RCC 7860 (cell line): Measurements from ENCODE around the gene ABLIM2.
"Not testable (repeated sequence)": the region's sequence is repeated elsewhere in the genome, so short reads cannot be mapped to it uniquely, and the experiment has no call there.

Experiments used
- DNase-seq: peaks from one replicate; pipeline ENCODE4 v3.0.0-alpha.2; 2015; ENCODE audit warnings: low spot score
- FAIRE-seq: peaks from 2 replicates; lab custom pipeline; 2012; peaks lifted over from hg19 to GRCh38; lab: Jason Lieb, UNC

ABLIM2 gene

GRCh38 chr4:7955393-7955792, 203.2 kb downstream of the ABLIM2 start:
- no peak for FAIRE-seq
- no peak for DNase-seq

GRCh38 chr4:7952615-7953014, 206.0 kb downstream of the ABLIM2 start:
- DNase-seq (no peak), FAIRE-seq (no peak)

- FAIRE-seq (no peak), DNase-seq (no peak)
Measured at GRCh38 chr4:7950301-7951092, 208.1 kb downstream of the ABLIM2 start.

GRCh38 chr4:7949759-7950158, 208.9 kb downstream of the ABLIM2 start:
- FAIRE-seq (no peak), DNase-seq (no peak)

- FAIRE-seq (no peak), DNase-seq (no peak)
Measured at GRCh38 chr4:7947927-7948326, 210.7 kb downstream of the ABLIM2 start.

- DNase-seq (no peak), FAIRE-seq (no peak)
Measured at GRCh38 chr4:7945709-7946380, 212.8 kb downstream of the ABLIM2 start.

GRCh38 chr4:7944599-7945220, 213.9 kb downstream of the ABLIM2 start:
- DNase-seq: no peak
- FAIRE-seq: no peak

GRCh38 chr4:7943688-7944087, 214.9 kb downstream of the ABLIM2 start:
- not testable (repeated sequence) for FAIRE-seq, DNase-seq

GRCh38 chr4:7943211-7943610, 215.4 kb downstream of the ABLIM2 start:
- DNase-seq: no peak
- no peak for FAIRE-seq

- FAIRE-seq: no peak
- DNase-seq: no peak
Measured at GRCh38 chr4:7941965-7942496, 216.6 kb downstream of the ABLIM2 start.

- DNase-seq: no peak
- no peak for FAIRE-seq
Measured at GRCh38 chr4:7941111-7941964, 217.3 kb downstream of the ABLIM2 start.

GRCh38 chr4:7939377-7940108, 219.1 kb downstream of the ABLIM2 start, which contains the start of gene AFAP1:
Gene AFAP1, minus strand, starts transcription at chr4:7939861. Its CDS starts 67,783 bp downstream, at chr4:7872078.
- DNase-seq (peak; percentile 62), FAIRE-seq (no peak)

- no peak for FAIRE-seq
- DNase-seq: no peak
Measured at GRCh38 chr4:7938609-7939376, 219.8 kb downstream of the ABLIM2 start.

GRCh38 chr4:7938266-7938608, 220.4 kb downstream of the ABLIM2 start:
- DNase-seq (no peak), FAIRE-seq (no peak)

GRCh38 chr4:7937006-7937405, 221.6 kb downstream of the ABLIM2 start:
- DNase-seq (no peak), FAIRE-seq (no peak)

GRCh38 chr4:7933651-7934510, 224.7 kb downstream of the ABLIM2 start:
- no peak for DNase-seq
- no peak for FAIRE-seq

GRCh38 chr4:7932287-7932686, 226.3 kb downstream of the ABLIM2 start:
- no peak for FAIRE-seq
- no peak for DNase-seq
